ENCODE measurements around the gene SRP14. TPM values are rescaled to one million over a fixed set of nuclear protein-coding genes. Genes with fewer than 3 reads are reported as not detected.

Gene SRP14
- total RNA-seq, result 242 and 250 TPM in 2 replicates

GRCh38 chr15:40038638-40039543 is at the start of gene SRP14:
TSS of gene SRP14 (minus strand) at chr15:40039181. CDS start at chr15:40039116, 65 bp downstream.

Other genes with a start within 250 kb of the SRP14 start
- 88.4 and 93.1 TPM in 2 replicates for gene GPR176, start 118.9 kb downstream of the SRP14 start, total RNA-seq
- 86.7 and 92.3 TPM in 2 replicates for gene EIF2AK4, start 105.1 kb downstream of the SRP14 start, total RNA-seq
- 0.35 TPM in 1 of 2 replicates, not detected in the other for gene BMF, start 69.7 kb upstream of the SRP14 start, total RNA-seq
- 15.3 and 22.3 TPM in 2 replicates for gene BUB1B, start 121.9 kb upstream of the SRP14 start, total RNA-seq
- not detected in 2 replicates for gene PAK6, start 199.9 kb upstream of the SRP14 start, total RNA-seq
- gene ANKRD63, start 243.9 kb upstream of the SRP14 start, total RNA-seq, result not detected in 2 replicates